GM19395 (cell line): ENCODE data around the gene PLOD1.

ENCODE experiments used
- ATAC-seq: cut with Tn5 transposase; IDR thresholded peaks from one replicate; pipeline ENCODE4 v1.9.1; 2021; ENCODE audit warnings: mild to moderate bottlenecking, moderate library complexity; ENCODE audit not compliant: unreplicated experiment

Gene PLOD1

DNA sequence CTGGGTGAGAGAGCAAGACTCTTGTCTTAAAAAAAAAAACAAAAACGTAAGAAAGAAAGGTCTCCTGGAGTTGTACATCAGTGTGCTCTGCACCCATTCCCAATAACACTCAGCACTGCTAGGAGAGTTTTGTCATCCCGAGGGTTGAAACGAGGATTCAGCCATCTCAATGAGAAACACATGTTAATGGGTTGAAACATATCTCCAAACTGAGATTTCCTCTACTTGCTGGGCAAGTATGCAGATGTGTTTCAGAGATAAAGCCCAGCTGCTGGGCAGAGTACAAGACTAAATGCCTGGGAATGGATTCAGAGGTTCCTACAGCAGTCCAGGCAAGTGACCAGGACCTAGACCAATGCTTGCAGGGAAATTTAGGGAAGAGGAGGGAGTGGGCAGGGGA is 43.1 kb downstream of the PLOD1 start:
- ATAC-seq = no peak

GRCh38 chr1:11978301-11978700 is 43.8 kb downstream of the PLOD1 start:
- ATAC-seq = no peak

DNA sequence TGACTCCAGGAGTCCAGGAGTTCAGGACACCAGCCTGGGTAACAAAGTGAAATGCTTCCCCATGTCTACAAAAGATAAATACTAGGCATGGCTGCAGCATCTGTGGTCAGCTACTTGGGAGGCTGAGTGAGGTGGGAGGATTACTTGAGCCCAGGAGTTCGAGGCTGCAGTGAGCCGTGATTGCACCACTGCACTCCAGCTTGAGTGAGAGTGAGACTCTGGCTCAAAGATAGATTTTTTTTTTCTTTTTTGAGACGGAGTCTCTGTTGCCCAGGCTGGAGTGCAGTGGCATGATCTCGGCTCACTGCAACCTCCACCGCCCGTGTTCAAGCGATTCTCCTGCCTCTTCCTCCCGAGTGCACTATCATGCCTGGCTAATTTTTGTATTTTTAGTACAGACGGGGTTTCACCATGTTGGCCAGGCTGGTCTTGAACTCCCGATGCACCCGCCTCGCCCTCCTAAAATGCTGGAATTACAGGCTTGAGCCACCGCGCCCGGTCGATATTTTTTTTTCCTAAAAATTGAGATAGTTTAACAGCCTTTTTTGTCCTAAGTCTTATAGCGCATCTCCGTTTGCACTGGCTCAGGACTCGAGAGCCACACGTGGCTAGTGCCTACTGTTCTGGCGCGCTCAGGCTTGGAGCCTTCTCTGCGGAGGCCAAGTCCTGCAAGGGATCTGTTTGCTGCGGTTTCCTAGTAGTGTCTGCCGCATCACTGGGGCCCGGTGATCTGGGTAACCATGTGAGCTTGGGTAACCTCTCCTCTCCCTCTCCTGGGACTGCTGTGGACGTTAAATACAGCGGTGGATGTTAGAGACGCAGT is 44.7 kb downstream of the PLOD1 start:
- no peak for ATAC-seq

DNA sequence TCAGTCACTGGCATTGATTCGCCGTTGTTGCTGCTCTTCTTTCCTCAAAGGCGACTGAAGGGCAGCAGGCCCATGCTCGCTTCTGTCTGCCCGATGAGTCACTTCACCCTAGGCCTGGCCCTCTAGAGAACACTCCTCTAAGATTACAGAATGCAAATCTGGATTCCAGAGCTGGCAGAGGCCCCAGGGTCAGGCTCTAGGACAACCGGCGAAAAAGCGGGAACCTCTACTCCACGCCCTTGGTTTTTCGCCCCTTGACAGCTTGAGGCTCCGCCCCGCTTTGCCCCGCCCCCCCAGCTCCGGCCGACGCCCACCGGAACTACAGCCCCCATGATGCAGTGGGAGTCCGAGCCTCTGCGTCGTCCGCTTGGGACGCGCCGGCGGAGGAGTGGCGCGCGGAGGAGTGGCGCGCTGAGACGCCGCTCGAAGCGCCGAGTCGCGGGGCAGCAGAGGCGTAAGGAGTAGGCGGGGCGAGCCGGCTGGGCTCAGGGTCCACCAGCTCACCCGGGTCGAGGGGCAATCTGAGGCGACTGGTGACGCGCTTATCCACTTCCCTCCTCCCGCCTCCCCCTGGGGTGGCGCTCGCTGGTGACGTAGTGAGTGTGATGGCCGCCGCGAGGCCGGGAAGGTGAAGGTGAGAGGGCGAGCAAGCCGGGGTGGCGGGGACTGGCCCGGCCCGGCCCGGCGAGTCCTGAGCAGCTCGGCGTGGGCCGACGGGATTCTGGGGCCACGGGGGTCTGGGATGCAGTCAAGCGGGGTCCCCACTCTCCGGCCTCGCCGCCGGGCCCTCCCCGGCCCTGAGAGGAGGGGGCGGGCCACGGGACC is 45.5 kb downstream of the PLOD1 start, which contains the start of gene MFN2:
Gene MFN2, plus strand, starts transcription at position 594 of the 825 bp plus-strand sequence. CDS start 8,725 bp downstream, outside the sequence.
- peak; percentile 90 for ATAC-seq

DNA sequence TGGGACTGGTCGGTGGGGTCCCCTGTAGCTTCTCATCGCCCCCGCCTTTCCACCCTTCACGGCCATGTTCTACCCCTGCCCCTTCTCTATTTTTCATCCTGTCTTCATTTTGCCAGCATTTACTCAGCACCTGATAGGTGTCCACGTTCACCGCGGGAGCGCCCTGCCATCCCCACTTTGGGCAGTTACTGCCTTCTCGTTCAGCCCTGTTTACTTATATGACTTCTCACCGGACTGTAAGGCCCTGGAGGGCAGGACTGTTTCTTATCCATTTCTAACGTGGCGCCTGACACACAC is 46.1 kb downstream of the PLOD1 start:
- ATAC-seq = no peak

DNA sequence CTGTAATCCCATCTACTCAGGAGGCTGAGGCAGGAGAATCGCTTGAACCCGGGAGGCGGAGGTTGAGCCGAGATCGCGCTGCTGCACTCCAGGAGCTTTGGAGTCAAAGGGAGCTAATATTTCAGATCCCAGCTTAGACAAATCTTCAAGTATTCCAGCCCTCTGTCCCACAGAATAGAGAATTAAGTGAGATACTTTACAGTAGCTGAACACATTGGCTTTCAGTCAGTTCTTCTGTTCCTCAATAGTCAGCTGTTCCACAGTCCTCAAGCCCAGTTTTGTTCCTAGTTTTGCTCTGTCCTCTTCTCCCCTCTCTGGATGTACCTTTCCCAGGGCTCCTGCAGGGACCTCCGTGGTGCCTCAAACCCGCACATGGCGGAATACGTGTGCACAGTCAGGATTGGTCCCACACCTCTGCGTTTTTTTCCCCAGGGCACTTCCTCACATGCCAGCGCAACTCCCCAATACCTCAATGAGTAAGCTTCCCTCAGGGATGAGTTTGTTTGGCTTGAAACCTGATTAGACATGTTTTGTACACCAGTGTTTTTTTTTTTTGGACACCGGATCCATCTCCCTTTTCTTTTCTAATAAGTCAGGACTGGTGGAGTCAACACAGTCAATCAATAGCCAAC is 47.0 kb downstream of the PLOD1 start:
- ATAC-seq = no peak

DNA sequence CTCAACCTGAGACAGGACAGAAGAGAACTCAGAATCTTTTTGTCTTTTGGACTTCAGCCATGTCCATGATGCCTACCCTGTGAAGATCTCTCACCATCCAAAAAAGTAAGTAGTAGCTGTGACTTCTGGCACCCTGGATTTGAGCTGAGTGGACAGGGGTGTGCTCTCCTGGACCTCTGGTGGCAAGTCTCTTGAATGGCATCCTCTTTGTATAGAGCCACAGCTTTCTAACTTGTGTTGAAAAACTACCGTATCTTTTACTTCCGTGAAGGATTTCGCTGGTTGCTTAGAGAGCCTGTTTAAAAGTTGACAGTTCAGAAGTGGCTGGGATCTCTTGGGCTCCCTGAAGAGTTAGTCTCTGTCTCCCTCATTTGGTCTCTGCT is 47.5 kb downstream of the PLOD1 start:
- ATAC-seq = no peak

- no peak for ATAC-seq
Measured at GRCh38 chr1:11984121-11984520, 49.6 kb downstream of the PLOD1 start.

GRCh38 chr1:11984576-11984975 is 50.1 kb downstream of the PLOD1 start:
- no peak for ATAC-seq

- ATAC-seq = no peak
Measured at GRCh38 chr1:11985171-11985570, 50.7 kb downstream of the PLOD1 start.

DNA sequence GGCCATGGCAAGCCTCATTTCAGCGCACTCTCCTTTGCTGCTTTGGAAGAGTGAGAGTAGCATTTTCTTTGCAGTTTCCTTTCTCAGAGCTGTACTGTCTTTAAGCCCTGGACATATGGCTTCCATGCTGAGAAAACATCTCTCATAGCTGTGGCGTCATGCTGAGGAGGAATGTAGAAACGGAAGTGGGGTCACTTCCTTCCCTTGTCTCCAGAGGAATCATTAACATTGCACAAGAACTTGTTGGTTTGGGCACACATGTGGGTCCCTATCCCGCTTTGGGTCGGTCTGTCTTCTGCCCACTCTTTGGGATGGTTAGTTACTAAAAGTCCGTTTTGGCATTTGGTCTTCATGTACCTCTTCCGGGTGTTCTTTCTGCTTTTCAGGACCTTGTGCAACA is 51.3 kb downstream of the PLOD1 start:
- no peak for ATAC-seq

DNA sequence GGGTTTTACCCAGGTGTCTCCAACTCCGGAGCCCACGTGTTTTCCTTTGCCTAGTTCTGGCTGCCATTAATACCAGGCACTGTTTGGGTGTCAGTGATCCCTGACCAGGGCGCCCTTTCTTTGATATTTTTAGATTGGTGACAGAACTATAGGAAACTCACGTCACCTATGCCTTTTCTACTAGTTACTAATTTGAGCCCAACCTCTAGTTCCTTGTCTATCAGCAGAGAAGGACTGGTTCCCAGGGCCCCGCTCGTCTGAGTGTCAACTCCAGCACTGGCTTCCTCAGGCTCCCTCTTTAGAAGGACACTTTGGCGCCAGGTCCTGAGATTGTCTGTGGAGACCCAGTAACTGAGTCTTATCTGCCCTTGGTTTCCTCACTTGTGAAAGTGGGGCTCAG is 55.2 kb downstream of the PLOD1 start:
- ATAC-seq = no peak

DNA sequence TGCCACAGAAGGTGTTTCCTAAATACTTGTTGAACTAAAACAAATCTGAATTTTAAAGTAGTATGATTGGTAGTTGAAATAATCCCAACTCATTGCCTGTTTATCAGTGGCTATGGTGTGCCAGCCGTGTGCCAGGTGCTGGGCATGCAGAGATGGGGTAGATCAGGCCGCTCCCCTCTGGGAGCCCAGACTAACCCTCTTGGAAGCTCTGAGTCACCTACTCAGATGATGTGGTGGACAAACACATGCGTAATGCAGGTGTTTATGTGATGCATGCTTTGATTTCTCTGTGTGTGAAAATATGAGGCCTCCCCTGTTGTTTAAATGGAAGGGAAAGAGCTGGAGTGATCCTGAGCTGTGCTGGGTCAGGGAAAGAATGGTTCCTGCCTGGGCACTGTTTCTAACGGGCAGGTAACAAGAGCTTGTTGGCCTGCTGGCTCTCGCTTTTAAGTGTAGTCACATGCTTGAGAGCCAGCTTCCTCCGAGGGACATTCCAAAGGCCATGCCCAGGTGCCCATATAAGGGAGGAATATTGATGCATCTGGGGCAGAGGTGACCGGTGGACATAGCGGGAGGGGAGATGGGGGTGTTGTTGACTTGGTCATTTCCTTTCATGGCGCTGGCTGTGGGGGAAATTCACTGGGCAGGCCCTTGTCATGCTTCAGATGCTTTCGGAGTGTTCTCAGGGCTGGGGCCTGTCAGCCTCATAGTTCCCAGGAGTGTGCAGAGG is 56.0 kb downstream of the PLOD1 start:
- no peak for ATAC-seq

- ATAC-seq = no peak
Measured at GRCh38 chr1:11991969-11992676, 57.6 kb downstream of the PLOD1 start.

GRCh38 chr1:11997081-11997850 is 62.7 kb downstream of the PLOD1 start:
- no peak for ATAC-seq

DNA sequence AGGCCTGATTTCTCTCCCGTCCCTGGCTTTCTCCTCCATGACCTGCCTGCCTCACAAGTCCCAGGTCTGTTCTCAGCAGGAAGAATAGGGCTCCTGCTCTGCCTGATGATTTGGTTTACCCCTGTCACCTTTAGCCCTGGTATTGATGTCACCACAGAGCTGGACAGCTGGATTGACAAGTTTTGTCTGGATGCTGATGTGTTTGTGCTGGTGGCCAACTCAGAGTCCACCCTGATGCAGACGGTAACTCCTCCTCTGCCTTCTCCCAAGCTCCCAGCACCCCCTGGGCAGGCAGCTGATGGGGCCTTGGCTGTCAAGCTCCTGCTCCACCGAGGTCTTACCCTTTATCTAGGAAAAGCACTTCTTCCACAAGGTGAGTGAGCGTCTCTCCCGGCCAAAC is 64.1 kb downstream of the PLOD1 start:
- no peak for ATAC-seq

GRCh38 chr1:11999236-11999635 is 64.7 kb downstream of the PLOD1 start:
- no peak for ATAC-seq

GRCh38 chr1:12001249-12001917 is 66.9 kb downstream of the PLOD1 start:
- ATAC-seq = no peak

- ATAC-seq = no peak
Measured at GRCh38 chr1:12001996-12002493, 67.5 kb downstream of the PLOD1 start.
